ENCODE data around the gene SDE2. TPM values are rescaled to one million over a fixed set of nuclear protein-coding genes. Genes with fewer than 3 reads are reported as not detected.

Gene SDE2
- total and polyA plus RNA-seq, 7 experiments from 2014 or later, result 9.3 to 36.3 (median 20.8) TPM

DNA sequence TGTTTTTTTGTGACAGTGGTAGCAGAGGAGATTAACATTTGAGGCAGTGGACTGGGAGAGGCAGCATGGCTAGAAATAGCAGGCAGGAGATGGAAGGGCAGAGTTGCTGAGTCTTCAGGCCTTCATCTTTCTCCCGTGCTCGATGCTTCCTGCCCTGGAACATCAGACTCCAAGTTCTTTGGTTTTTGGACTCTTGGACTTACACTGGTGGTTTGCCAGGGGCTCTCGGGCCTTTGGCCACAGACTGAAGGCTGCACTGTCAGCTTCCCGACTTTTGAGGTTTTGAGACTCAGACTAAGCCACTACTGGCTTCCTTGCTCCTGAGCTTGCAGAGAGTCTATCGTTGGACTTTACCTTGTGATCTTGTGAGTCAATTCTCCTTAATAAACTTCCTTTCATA is 33.9 kb downstream of the SDE2 start:
- no peaks in the 10 kb centered on the region for H3K36me3 Mint-ChIP-seq
- intact Hi-C loops (cut with micrococcal nuclease), result no loop called here
- peaks cover 0 to 5% (median 0%) of the 10 kb centered on the region in 5 donors for H3K27me3 Mint-ChIP-seq
- no peak overlapping the region for H3K27ac ChIP-seq (ENCODE audit: low read depth, low read length)
- no peak for DNase-seq
- H3K9me3 ChIP-seq (ENCODE audit: control insufficient read depth in 2 of 3, low read length in 3 of 3), result no peaks in the 10 kb centered on the region
- CTCF ChIA-PET, result no interaction called here
- H3K4me3 ChIP-seq (ENCODE audit: low read length), result no peak overlapping the region
- no peaks in the 10 kb centered on the region for H3K36me3 ChIP-seq (ENCODE audit: control insufficient read depth in 2 of 3, insufficient read depth in 3 of 3, low read length in 3 of 3)
- no peak overlapping the region for H3K27ac Mint-ChIP-seq
- no peaks in the 10 kb centered on the region for H3K27me3 ChIP-seq (ENCODE audit: control insufficient read depth in 2 of 2, insufficient read depth in 2 of 2, low read length in 2 of 2)
- POLR2A ChIA-PET, result no interaction called here
- ATAC-seq, result no peak
- H3K9me3 Mint-ChIP-seq, result no peaks in the 10 kb centered on the region
- peaks cover 0 to 8% (median 0%) of the 10 kb centered on the region in 7 donors for H3K4me1 Mint-ChIP-seq
- H3K4me3 Mint-ChIP-seq, result no peak overlapping the region
- no peaks in the 10 kb centered on the region for H3K4me1 ChIP-seq (ENCODE audit: control insufficient read depth in 2 of 2, insufficient read depth in 2 of 2, low read length in 2 of 2)

DNA sequence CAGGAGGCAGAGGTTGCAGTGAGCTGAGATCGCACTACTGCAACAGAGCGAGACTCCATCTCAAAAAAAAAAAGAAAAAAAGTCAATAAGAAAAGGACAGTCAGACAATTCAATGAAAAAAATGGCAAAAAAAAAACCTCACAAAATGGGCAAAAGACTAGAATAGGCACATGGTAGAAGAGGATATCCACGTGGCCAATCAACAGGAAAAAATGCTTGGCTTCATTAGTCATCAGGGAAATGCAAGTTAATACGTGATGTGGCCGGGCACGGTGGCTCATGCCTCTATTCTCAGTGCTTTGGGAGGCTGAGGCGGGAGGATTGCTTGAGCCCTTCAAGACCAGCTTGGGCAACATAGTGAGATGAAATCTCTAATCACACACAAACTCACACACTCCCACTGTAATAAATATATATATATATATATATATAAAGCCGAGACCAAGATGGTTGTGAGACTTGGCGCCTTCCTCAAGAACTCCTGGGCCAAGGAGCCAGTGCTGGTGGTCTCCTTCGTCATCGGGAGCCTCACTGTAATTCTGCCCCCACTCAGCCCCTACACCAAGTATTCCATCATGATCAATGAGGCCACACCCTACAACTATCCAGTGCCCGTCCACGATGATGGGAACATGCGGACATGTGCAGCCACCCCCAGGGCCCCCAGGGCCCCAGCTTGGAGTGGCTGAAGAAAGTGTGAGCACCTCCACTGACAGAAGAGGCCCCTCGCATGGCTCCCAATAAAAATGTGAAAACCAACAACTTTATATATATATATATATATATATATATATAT is 35.2 kb downstream of the SDE2 start:
- ChIA-PET CTCF (interaction anchor here (0.9 to 1.1 kb wide), 3 partner anchors 9 to 37 kb away, joined by 3 to 4 read pairs (median 3); no protein-coding TSS in a partner anchor), POLR2A (interaction anchor here (0.5 to 0.7 kb wide), 3 partner anchors 73 to 456 kb away, joined by 3 read pairs; no protein-coding TSS in a partner anchor)
- Histone ChIP-seq H3K36me3 (ENCODE audit: control insufficient read depth in 2 of 3, insufficient read depth in 3 of 3, low read length in 3 of 3) (no peaks in the 10 kb centered on the region), H3K27me3 (ENCODE audit: control insufficient read depth in 2 of 2, insufficient read depth in 2 of 2, low read length in 2 of 2) (no peaks in the 10 kb centered on the region), H3K27ac (ENCODE audit: low read depth, low read length) (no peak overlapping the region), H3K4me3 (ENCODE audit: low read length) (no peak overlapping the region), H3K4me1 (ENCODE audit: control insufficient read depth in 2 of 2, insufficient read depth in 2 of 2, low read length in 2 of 2) (no peaks in the 10 kb centered on the region), H3K9me3 (ENCODE audit: control insufficient read depth in 2 of 3, low read length in 3 of 3) (no peaks in the 10 kb centered on the region)
- intact Hi-C loops (cut with micrococcal nuclease), result no loop called here
- Mint-ChIP-seq H3K4me3 (no peak overlapping the region), H3K27me3 (peaks cover 0 to 5% (median 0%) of the 10 kb centered on the region in 5 donors), H3K4me1 (peaks cover 0 to 9% (median 2%) of the 10 kb centered on the region in 7 donors), H3K36me3 (no peaks in the 10 kb centered on the region), H3K9me3 (no peaks in the 10 kb centered on the region), H3K27ac (no peak overlapping the region)
- ATAC-seq (no peak), DNase-seq (no peak)

DNA sequence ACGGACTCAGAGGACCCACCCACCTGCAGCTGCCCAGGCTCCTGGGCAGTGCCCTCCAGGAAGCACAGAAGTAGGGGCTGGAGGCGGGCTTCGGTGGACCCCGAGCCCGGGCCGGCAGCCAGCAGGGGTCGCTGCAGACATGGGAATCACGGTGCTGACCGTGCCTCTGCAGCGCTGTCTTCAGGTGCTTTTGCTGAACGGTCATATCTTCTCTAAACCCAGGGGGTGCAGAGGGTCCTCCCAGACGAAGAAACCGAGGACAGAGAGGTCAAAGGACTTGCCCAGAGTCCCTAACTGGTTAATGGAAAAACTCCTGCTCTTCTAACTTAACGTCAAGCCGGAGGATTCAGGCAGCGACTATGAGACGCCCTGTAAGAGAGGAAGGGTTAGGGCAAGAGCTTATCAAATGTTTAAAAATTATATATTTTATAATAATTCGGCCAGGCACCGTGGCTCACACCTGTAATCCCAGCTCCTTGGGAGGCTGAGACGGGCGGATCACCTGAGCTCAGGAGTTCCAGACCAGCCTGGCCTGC is 36.6 kb downstream of the SDE2 start:
- H3K9me3 ChIP-seq (ENCODE audit: control insufficient read depth in 2 of 3, low read length in 3 of 3), result no peaks in the 10 kb centered on the region
- ATAC-seq, result peak; percentile 83
- peaks cover 0 to 8% of the 10 kb centered on the region in 2 donors for H3K4me1 ChIP-seq (ENCODE audit: control insufficient read depth in 2 of 2, insufficient read depth in 2 of 2, low read length in 2 of 2)
- POLR2A ChIA-PET, result no interaction called here
- H3K27ac Mint-ChIP-seq, result no peak overlapping the region
- intact Hi-C loops (cut with micrococcal nuclease), result no loop called here
- H3K27ac ChIP-seq (ENCODE audit: low read depth, low read length), result no peak overlapping the region
- CTCF ChIA-PET, result interaction anchor here (0.6 to 1.1 kb wide), 5 partner anchors 10 to 35 kb away, joined by 3 to 8 read pairs (median 3); no protein-coding TSS in a partner anchor
- H3K27me3 ChIP-seq (ENCODE audit: control insufficient read depth in 2 of 2, insufficient read depth in 2 of 2, low read length in 2 of 2), result no peaks in the 10 kb centered on the region
- DNase-seq, result peak in 8 of 9 donors; percentile 7 to 72 (median 36)
- no peak overlapping the region for H3K4me3 Mint-ChIP-seq
- H3K27me3 Mint-ChIP-seq, result peaks cover 0 to 5% (median 0%) of the 10 kb centered on the region in 5 donors
- H3K4me3 ChIP-seq (ENCODE audit: low read length), result no peak overlapping the region
- H3K9me3 Mint-ChIP-seq, result no peaks in the 10 kb centered on the region
- H3K4me1 Mint-ChIP-seq, result peaks cover 0 to 9% (median 2%) of the 10 kb centered on the region in 7 donors
- no peaks in the 10 kb centered on the region for H3K36me3 ChIP-seq (ENCODE audit: control insufficient read depth in 2 of 3, insufficient read depth in 3 of 3, low read length in 3 of 3)
- H3K36me3 Mint-ChIP-seq, result no peaks in the 10 kb centered on the region

DNA sequence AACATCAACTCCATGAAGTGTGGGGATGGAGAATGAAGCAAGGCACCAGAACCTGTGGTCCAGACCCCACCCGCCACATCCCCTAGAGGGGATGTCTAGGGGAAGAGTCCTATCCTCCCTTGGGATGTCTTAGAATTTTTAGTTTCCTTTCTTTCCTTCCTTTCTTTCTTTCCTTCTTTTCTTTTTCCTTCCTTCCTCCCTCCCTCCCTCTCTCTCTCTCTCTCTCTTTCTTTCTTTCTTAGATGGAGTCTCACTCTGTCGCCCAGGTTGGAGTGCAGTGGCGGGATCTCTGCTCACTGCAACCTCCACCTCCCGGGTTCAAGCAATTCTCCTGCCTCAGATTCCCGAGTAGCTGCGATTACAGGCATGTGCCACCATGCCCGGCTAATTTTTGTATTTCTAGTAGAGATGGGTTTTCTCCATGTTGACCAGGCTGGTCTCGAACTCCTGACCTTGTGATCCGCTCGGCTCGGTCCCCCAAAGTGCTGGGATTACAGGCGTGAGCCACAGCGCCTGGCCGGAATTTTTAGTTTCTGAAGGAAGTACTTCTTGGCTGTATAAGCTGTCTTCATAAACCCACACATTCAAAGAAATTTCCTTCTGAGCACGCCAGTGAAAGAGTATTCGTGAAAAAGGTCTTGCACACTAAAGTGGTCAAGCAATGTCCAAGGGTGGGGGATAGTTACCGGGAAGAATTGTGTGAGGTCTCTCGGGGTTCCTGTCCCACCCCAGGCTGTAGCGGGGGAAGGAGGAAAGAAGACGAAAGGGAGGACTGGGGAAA is 37.3 kb downstream of the SDE2 start:
- no peaks in the 10 kb centered on the region for H3K9me3 Mint-ChIP-seq
- DNase-seq (no peak), ATAC-seq (no peak)
- ChIA-PET CTCF (interaction anchor here (0.7 to 0.8 kb wide), 2 partner anchors 17 to 31 kb away, joined by 3 to 4 read pairs; no protein-coding TSS in a partner anchor), POLR2A (interaction anchor here (0.7 to 1.0 kb wide), 2 partner anchors 37 to 38 kb away, joined by 3 read pairs; partner anchors contain the start of gene PYCR2)
- H3K4me1 ChIP-seq (ENCODE audit: control insufficient read depth in 2 of 2, insufficient read depth in 2 of 2, low read length in 2 of 2), result peaks cover 0 to 8% of the 10 kb centered on the region in 2 donors
- peaks cover 0 to 9% (median 2%) of the 10 kb centered on the region in 7 donors for H3K4me1 Mint-ChIP-seq
- no peak overlapping the region for H3K27ac ChIP-seq (ENCODE audit: low read depth, low read length)
- peaks cover 0 to 5% (median 0%) of the 10 kb centered on the region in 5 donors for H3K27me3 Mint-ChIP-seq
- H3K4me3 Mint-ChIP-seq, result no peak overlapping the region
- intact Hi-C loops (cut with micrococcal nuclease), result no loop called here
- no peaks in the 10 kb centered on the region for H3K27me3 ChIP-seq (ENCODE audit: control insufficient read depth in 2 of 2, insufficient read depth in 2 of 2, low read length in 2 of 2)
- H3K4me3 ChIP-seq (ENCODE audit: low read length), result no peak overlapping the region
- no peaks in the 10 kb centered on the region for H3K36me3 Mint-ChIP-seq
- no peak overlapping the region for H3K27ac Mint-ChIP-seq
- H3K9me3 ChIP-seq (ENCODE audit: control insufficient read depth in 2 of 3, low read length in 3 of 3), result no peaks in the 10 kb centered on the region
- H3K36me3 ChIP-seq (ENCODE audit: control insufficient read depth in 2 of 3, insufficient read depth in 3 of 3, low read length in 3 of 3), result no peaks in the 10 kb centered on the region

DNA sequence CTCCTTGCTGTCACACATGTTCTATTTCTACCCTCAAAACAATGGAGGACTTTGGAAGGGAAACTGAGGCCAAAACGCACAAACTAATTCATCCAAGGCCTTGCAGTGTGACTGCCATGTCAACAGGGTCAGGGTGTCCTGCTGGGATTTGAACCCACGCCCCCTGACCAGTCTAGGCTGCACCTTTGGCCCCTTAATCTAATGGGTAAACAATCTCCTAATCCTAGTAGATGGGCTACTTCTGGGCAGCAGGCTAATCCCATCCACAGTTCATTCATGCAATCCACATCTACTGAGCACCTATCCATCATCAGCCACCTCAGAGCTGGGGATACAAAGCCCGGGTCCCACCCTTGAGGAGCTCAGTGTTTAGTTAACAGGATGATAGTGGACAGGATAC is 41.1 kb downstream of the SDE2 start:
- CTCF ChIA-PET, result no interaction called here
- Mint-ChIP-seq H3K36me3 (no peaks in the 10 kb centered on the region), H3K27me3 (peaks cover 0 to 18% (median 0%) of the 10 kb centered on the region in 5 donors), H3K4me3 (no peak overlapping the region), H3K9me3 (no peaks in the 10 kb centered on the region), H3K4me1 (peaks cover 0 to 9% (median 2%) of the 10 kb centered on the region in 7 donors), H3K27ac (no peak overlapping the region)
- H3K4me1 ChIP-seq (ENCODE audit: control insufficient read depth in 2 of 2, insufficient read depth in 2 of 2, low read length in 2 of 2), result peaks cover 0 to 8% of the 10 kb centered on the region in 2 donors
- POLR2A ChIA-PET, result no interaction called here
- ATAC-seq (no peak), DNase-seq (no peak)
- no peaks in the 10 kb centered on the region for H3K36me3 ChIP-seq (ENCODE audit: control insufficient read depth in 2 of 3, insufficient read depth in 3 of 3, low read length in 3 of 3)
- H3K27me3 ChIP-seq (ENCODE audit: control insufficient read depth in 2 of 2, insufficient read depth in 2 of 2, low read length in 2 of 2), result no peaks in the 10 kb centered on the region
- intact Hi-C loops (cut with micrococcal nuclease), result no loop called here
- no peak overlapping the region for H3K4me3 ChIP-seq (ENCODE audit: low read length)
- H3K27ac ChIP-seq (ENCODE audit: low read depth, low read length), result no peak overlapping the region
- no peaks in the 10 kb centered on the region for H3K9me3 ChIP-seq (ENCODE audit: control insufficient read depth in 2 of 3, low read length in 3 of 3)

DNA sequence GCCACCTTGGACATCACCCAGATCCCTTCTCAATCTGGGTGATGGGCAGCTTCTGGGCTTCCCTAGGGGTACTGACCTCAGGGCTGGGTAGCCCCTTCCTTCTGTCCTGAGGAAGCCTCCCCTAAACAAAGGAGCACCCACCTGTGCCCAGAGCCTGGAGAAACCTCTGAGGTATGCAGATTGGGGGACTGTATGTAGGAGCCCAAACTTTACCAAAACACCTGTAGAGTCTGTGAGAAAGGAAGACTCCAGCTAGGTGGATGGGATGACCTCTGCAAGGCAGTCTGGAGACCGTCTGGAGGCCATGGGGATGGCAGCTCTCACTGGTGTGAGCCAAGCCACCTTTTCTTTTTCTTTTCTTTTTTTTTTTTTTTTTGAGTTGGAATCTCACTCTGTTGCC is 44.4 kb downstream of the SDE2 start:
- Histone ChIP-seq H3K27me3 (ENCODE audit: control insufficient read depth in 2 of 2, insufficient read depth in 2 of 2, low read length in 2 of 2) (no peaks in the 10 kb centered on the region), H3K9me3 (ENCODE audit: control insufficient read depth in 2 of 3, low read length in 3 of 3) (no peaks in the 10 kb centered on the region), H3K36me3 (ENCODE audit: control insufficient read depth in 2 of 3, insufficient read depth in 3 of 3, low read length in 3 of 3) (no peaks in the 10 kb centered on the region), H3K4me3 (ENCODE audit: low read length) (no peak overlapping the region), H3K4me1 (ENCODE audit: control insufficient read depth in 2 of 2, insufficient read depth in 2 of 2, low read length in 2 of 2) (peaks cover 0 to 8% of the 10 kb centered on the region in 2 donors), H3K27ac (ENCODE audit: low read depth, low read length) (no peak overlapping the region)
- Mint-ChIP-seq H3K4me3 (no peak overlapping the region), H3K36me3 (no peaks in the 10 kb centered on the region), H3K9me3 (no peaks in the 10 kb centered on the region), H3K4me1 (peaks cover 0 to 5% (median 0%) of the 10 kb centered on the region in 7 donors), H3K27ac (no peak overlapping the region), H3K27me3 (peaks cover 3 to 35% (median 5%) of the 10 kb centered on the region in 5 donors)
- POLR2A ChIA-PET, result no interaction called here
- ATAC-seq, result no peak
- intact Hi-C loops (cut with micrococcal nuclease), result no loop called here
- CTCF ChIA-PET, result no interaction called here
- DNase-seq, result no peak

Measured in naive thymus-derived CD4-positive, alpha-beta T cell (primary cell).